Measurements from ENCODE around the gene SYNM. TPM values are rescaled to one million over a fixed set of nuclear protein-coding genes. Genes with fewer than 3 reads are reported as not detected.

Gene SYNM, protein sequence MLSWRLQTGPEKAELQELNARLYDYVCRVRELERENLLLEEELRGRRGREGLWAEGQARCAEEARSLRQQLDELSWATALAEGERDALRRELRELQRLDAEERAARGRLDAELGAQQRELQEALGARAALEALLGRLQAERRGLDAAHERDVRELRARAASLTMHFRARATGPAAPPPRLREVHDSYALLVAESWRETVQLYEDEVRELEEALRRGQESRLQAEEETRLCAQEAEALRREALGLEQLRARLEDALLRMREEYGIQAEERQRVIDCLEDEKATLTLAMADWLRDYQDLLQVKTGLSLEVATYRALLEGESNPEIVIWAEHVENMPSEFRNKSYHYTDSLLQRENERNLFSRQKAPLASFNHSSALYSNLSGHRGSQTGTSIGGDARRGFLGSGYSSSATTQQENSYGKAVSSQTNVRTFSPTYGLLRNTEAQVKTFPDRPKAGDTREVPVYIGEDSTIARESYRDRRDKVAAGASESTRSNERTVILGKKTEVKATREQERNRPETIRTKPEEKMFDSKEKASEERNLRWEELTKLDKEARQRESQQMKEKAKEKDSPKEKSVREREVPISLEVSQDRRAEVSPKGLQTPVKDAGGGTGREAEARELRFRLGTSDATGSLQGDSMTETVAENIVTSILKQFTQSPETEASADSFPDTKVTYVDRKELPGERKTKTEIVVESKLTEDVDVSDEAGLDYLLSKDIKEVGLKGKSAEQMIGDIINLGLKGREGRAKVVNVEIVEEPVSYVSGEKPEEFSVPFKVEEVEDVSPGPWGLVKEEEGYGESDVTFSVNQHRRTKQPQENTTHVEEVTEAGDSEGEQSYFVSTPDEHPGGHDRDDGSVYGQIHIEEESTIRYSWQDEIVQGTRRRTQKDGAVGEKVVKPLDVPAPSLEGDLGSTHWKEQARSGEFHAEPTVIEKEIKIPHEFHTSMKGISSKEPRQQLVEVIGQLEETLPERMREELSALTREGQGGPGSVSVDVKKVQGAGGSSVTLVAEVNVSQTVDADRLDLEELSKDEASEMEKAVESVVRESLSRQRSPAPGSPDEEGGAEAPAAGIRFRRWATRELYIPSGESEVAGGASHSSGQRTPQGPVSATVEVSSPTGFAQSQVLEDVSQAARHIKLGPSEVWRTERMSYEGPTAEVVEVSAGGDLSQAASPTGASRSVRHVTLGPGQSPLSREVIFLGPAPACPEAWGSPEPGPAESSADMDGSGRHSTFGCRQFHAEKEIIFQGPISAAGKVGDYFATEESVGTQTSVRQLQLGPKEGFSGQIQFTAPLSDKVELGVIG (N-terminal part only)
- total RNA-seq (2022; extraction: Qiagen RNA extraction) = 32.3 to 37.2 TPM (median 33.7 TPM) in 5 replicates

DNA sequence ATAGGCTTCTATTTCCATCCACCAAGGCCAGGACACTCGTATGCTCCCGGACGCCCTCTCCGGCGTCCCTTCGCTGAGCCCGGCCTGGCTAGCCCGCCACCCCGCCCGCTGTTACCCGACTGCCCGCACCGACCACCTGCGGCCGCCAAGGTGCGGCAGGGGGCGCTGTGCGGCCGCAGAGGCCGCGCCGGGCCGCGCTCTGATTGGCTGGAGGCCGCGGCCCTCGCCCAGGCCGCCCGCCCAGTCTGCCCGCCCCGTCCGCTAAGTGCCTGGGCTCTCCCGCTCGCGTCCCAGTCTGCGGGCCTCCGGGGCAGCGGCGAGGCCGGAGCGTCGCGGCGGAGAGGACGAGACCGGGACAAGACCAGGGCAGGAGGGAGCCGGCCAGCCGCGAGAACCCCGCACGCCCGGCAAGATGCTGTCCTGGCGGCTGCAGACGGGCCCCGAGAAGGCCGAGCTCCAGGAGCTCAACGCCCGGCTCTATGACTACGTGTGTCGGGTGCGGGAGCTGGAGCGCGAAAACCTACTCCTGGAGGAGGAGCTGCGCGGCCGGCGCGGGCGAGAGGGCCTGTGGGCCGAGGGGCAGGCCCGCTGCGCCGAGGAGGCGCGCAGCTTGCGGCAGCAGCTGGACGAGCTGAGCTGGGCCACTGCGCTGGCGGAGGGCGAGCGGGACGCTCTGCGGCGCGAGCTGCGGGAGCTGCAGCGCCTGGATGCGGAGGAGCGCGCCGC lies at the start of gene SYNM:
Gene SYNM, plus strand, starts transcription at position 293 of the 726 bp plus-strand sequence. Its CDS starts 120 bp downstream, at position 413.

Other genes starting within 250 kb of the SYNM start
- 0.30 TPM in 1 of 5 replicates, not detected in the others for gene PGPEP1L, start 97.3 kb upstream of the SYNM start, total RNA-seq (2022; extraction: Qiagen RNA extraction)
- gene TTC23, start 144.5 kb downstream of the SYNM start, total RNA-seq (2022; extraction: Qiagen RNA extraction) = 8.7 to 11.6 TPM (median 9.9 TPM) in 5 replicates
- gene LRRC28, start 146.4 kb downstream of the SYNM start, total RNA-seq (2022; extraction: Qiagen RNA extraction) = 13.6 to 17.1 TPM (median 15.0 TPM) in 5 replicates